A549 (cell line): ENCODE measurements around the gene SHOC1. TPM values are rescaled to one million over a fixed set of nuclear protein-coding genes. Genes with fewer than 3 reads are reported as not detected.

Experiments
- ATAC-seq, 2 experiments: fragments of 200-7000 bp in 1 of 2; fragments of >200 bp in 1 of 2; cut with Nextera tagmentation in 1 of 2; cut with Tn5 transposase in 1 of 2; 3 replicates each; pipeline versions ENCODE4 v1.8.0 to v1.9.1; 2018 to 2020; ENCODE audit warnings: mild to moderate bottlenecking in 1 of 2, moderate library complexity in 1 of 2
- CTCF ChIA-PET: fragments of 300-600 bp; sonication (Branson Sonifier 250); formaldehyde crosslinking; extraction: SDS; loops from one replicate; lab custom pipeline; 2021; ENCODE audit warnings: antibody characterized with exemption, inconsistent platforms; lab: Yijun Ruan, JAX
- POLR2A ChIA-PET: fragments of 350-600 bp; formaldehyde crosslinking; extraction: SDS; loops from one replicate; lab custom pipeline; 2021; ENCODE audit warnings: antibody characterized with exemption, inconsistent platforms; lab: Yijun Ruan, JAX
- DNase-seq, 2 experiments: peaks; one replicate each; pipeline versions ENCODE4 v3.0.0 to v3.0.0-alpha.2; 2011 to 2016; ENCODE audit warnings: low read depth in 1 of 2, low spot score in 1 of 2
- FAIRE-seq: peaks from 2 replicates; lab custom pipeline; 2011; peaks lifted over from hg19 to GRCh38; lab: Jason Lieb, UNC
- H3K27ac ChIP-seq, 2 experiments: fragments of >200 bp; sonication (Bioruptor Twin); formaldehyde crosslinking; 3 replicates each; pipeline ENCODE4 v1.5.1; 2016 to 2017
- H3K4me1 ChIP-seq: fragments of >200 bp; sonication (Bioruptor Twin); formaldehyde crosslinking; 3 replicates; pipeline ENCODE4 v1.6.1; 2016
- H3K4me2 ChIP-seq: fragments of >200 bp; sonication (Bioruptor Twin); formaldehyde crosslinking; 3 replicates; pipeline ENCODE4 v1.6.1; 2016
- H3K4me3 ChIP-seq: fragments of >200 bp; sonication (Bioruptor Twin); formaldehyde crosslinking; 3 replicates; pipeline ENCODE4 v1.5.1; 2016
- H3K9me3 ChIP-seq: fragments of >200 bp; sonication (Bioruptor Twin); formaldehyde crosslinking; 3 replicates; pipeline ENCODE4 v1.6.1; 2016
- FOSL2 ChIP-seq, 2 experiments: fragments of 450-650 bp in 1 of 2; fragments of >200 bp in 1 of 2; sonication (Bioruptor Twin) in 1 of 2; formaldehyde crosslinking; IDR thresholded peaks; 2 replicates each; pipeline versions ENCODE4 v1.5.0 to v1.6.1; 2016 to 2020; ENCODE audit warnings: mild to moderate bottlenecking in 1 of 2, moderate library complexity in 1 of 2
- WGBS: methylation state at CpG from one replicate; pipeline ENCODE4 v1.1.6; 2017; ENCODE audit errors: missing lambda C conversion rate; 5-methylcytosine and 5-hydroxymethylcytosine counted together
- polyA plus RNA-seq, 4 experiments: library from polyadenylated mRNA; depleted of rRNA in 3 of 4; stranded (reverse); fragments of >200 nt; fragmentation: RNase III in 1 of 4; extraction: RNeasy Plus Mini Kit Qiagen cat#74134 plus additional on column Dnase treatment in 1 of 4; gene quantifications; 2 replicates in 3 of 4; 3 replicates in 1 of 4; pipeline ENCODE4 v1.2.3, GENCODE V29; 2011 to 2017
- small RNA-seq, 6 experiments: library from RNA; depleted of rRNA; stranded (forward); fragments of <200 nt; gene quantifications; one replicate each; pipeline ENCODE3, GENCODE V24; 2012
- TF ChIP-seq, protein P1 (sequence below): fragments of 200-600 bp; sonication (generic); IDR thresholded peaks from 2 replicates; pipeline ENCODE4 v1.6.1; 2016; ENCODE audit warnings: antibody characterized with exemption, mild to moderate bottlenecking, moderate library complexity

The SHOC1 gene
- polyA plus RNA-seq, 2 of the 4 experiments (the other 2 are of a cell fraction) = not detected

DNA sequence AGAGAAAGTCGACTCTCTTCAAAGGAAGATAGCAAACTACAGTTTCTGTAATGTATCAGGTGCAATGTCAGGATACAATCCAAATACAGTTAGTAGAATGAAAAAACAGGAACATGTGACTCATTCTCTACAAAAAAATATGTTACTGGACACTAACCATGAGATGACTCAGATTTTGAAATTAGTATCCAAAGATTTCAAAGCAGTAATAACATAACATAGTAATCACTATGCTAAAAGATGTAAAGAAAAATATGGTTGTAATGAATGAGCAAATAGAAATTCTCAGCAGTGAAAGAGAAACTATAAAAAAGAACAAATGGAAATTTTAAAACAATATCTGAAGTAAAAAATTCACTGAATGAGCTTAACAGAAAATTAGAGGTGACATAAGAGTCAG is 42.3 kb downstream of the SHOC1 start:
- CTCF ChIA-PET = interaction anchor here (2.2 kb wide), 1 partner anchor 323 kb away, joined by 11 read pairs; no protein-coding TSS in a partner anchor
- no peaks in the 10 kb centered on the region for H3K4me1 ChIP-seq
- no peak for DNase-seq
- no peak overlapping the region for H3K4me2 ChIP-seq
- H3K27ac ChIP-seq = no peak overlapping the region
- FAIRE-seq = no peak
- POLR2A ChIA-PET = no interaction called here
- peaks cover 22% of the 10 kb centered on the region for H3K9me3 ChIP-seq
- TF ChIP-seq, protein P1, sequence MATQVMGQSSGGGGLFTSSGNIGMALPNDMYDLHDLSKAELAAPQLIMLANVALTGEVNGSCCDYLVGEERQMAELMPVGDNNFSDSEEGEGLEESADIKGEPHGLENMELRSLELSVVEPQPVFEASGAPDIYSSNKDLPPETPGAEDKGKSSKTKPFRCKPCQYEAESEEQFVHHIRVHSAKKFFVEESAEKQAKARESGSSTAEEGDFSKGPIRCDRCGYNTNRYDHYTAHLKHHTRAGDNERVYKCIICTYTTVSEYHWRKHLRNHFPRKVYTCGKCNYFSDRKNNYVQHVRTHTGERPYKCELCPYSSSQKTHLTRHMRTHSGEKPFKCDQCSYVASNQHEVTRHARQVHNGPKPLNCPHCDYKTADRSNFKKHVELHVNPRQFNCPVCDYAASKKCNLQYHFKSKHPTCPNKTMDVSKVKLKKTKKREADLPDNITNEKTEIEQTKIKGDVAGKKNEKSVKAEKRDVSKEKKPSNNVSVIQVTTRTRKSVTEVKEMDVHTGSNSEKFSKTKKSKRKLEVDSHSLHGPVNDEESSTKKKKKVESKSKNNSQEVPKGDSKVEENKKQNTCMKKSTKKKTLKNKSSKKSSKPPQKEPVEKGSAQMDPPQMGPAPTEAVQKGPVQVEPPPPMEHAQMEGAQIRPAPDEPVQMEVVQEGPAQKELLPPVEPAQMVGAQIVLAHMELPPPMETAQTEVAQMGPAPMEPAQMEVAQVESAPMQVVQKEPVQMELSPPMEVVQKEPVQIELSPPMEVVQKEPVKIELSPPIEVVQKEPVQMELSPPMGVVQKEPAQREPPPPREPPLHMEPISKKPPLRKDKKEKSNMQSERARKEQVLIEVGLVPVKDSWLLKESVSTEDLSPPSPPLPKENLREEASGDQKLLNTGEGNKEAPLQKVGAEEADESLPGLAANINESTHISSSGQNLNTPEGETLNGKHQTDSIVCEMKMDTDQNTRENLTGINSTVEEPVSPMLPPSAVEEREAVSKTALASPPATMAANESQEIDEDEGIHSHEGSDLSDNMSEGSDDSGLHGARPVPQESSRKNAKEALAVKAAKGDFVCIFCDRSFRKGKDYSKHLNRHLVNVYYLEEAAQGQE = no peak
- TF ChIP-seq FOSL2 (IDR thresholded peaks at IDR 0.05) (no peak), FOSL2 (CRISPR knock-in tag; IDR thresholded peaks at IDR 0.05) (peak; percentile 33; the same call in 1 of the 2 replicates)
- ATAC-seq = no peak
- no peak overlapping the region for H3K4me3 ChIP-seq
- 3% methylated on average over 1 of the region's 1 CpG for WGBS

Small RNA genes within 50 kb of the gene (small RNA-seq; reads per million reads assigned to genes)
- 0 reads per million in 6 experiments for gene RNU6-1013P

Other genes with a start within 250 kb of the SHOC1 start
- gene PTGR1, start 195.3 kb downstream of the SHOC1 start, polyA plus RNA-seq (2011; rRNA removed) = 563 and 672 TPM in 2 replicates
- gene PTGR1, start 195.3 kb downstream of the SHOC1 start, polyA plus RNA-seq (2017; fragmentation: RNase III; extraction: RNeasy Plus Mini Kit Qiagen cat#74134 plus additional on column Dnase treatment) = 494 to 552 TPM (median 495 TPM) in 3 replicates
- 8.4 and 12.1 TPM in 2 replicates for gene DNAJC25, start 163.6 kb downstream of the SHOC1 start, polyA plus RNA-seq (2011; rRNA removed)
- gene DNAJC25, start 163.6 kb downstream of the SHOC1 start, polyA plus RNA-seq (2017; fragmentation: RNase III; extraction: RNeasy Plus Mini Kit Qiagen cat#74134 plus additional on column Dnase treatment) = 8.4 to 8.6 TPM (median 8.5 TPM) in 3 replicates
- gene GNG10, start 133.3 kb downstream of the SHOC1 start, polyA plus RNA-seq (2011; rRNA removed) = 80.1 and 102 TPM in 2 replicates
- 57.9 to 70.8 TPM (median 64.5 TPM) in 3 replicates for gene GNG10, start 133.3 kb downstream of the SHOC1 start, polyA plus RNA-seq (2017; fragmentation: RNase III; extraction: RNeasy Plus Mini Kit Qiagen cat#74134 plus additional on column Dnase treatment)
- gene UGCG, start 101.9 kb upstream of the SHOC1 start, polyA plus RNA-seq (2011; rRNA removed) = 16.7 and 25.9 TPM in 2 replicates
- 10.5 to 12.1 TPM (median 11.6 TPM) in 3 replicates for gene UGCG, start 101.9 kb upstream of the SHOC1 start, polyA plus RNA-seq (2017; fragmentation: RNase III; extraction: RNeasy Plus Mini Kit Qiagen cat#74134 plus additional on column Dnase treatment)